GM18498 (cell line): Measurements from ENCODE around the gene HERPUD1.

Experiments
- ATAC-seq: cut with Tn5 transposase; IDR thresholded peaks from one replicate; pipeline ENCODE4 v1.9.1; 2021; ENCODE audit warnings: mild to moderate bottlenecking, moderate library complexity; ENCODE audit not compliant: unreplicated experiment

Gene HERPUD1

DNA sequence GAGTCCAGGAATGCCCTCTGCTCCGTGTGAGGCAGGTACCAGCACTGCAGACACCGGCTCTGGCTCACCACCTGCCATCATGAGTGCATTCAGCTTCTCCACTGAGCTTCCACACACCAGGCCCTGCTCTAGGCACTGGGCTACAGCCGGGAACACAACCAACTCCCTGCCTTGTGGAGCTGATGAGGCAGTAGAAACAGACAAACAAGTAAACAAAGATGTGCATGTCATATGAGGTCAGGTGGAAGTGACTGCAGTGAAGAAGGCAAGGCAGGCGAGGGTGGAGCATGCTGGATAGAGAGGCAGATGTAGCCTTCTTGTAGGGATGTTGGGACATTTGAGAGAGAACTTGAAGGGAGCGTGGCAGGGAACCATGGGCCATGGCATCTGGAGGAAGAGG lies 62.4 kb downstream of the HERPUD1 start:
- no peak for ATAC-seq
